Measurements from ENCODE around the gene NBAS.
"Not testable (repeated sequence)": the region's sequence is repeated elsewhere in the genome, so short reads cannot be mapped to it uniquely, and the experiment has no call there.

The NBAS gene

GRCh38 chr2:15223887-15224286 lies 337.2 kb downstream of the NBAS start:
- H3K27me3 ChIP-seq (ENCODE audit: insufficient read depth, low read length): no peaks in the 10 kb centered on the region
- H3K4me3 ChIP-seq (ENCODE audit: low read depth, low read length): no peak overlapping the region
- H3K4me1 ChIP-seq (ENCODE audit: control insufficient read depth, insufficient read depth, low read length, unreplicated experiment): peaks cover 6% of the 10 kb centered on the region
- peak overlapping the region; percentile 72 for H3K27ac ChIP-seq (ENCODE audit: low read depth, low read length)
- H2AFZ ChIP-seq (ENCODE audit: low read length, unreplicated experiment): no peak overlapping the region
- no peaks in the 10 kb centered on the region for H3K79me2 ChIP-seq (ENCODE audit: control insufficient read depth, insufficient read depth, low read length, unreplicated experiment)
- H3K36me3 ChIP-seq (ENCODE audit: insufficient read depth, low read length): 0 out of 2 replicates have a peak, but pooled peaks cover 2% of the 10 kb centered on the region

- Histone ChIP-seq H3K27ac (ENCODE audit: low read depth, low read length) (peak overlapping the region; percentile 51; the same call in 1 of the 2 replicates), H3K4me3 (ENCODE audit: low read depth, low read length) (no peak overlapping the region), H3K36me3 (ENCODE audit: insufficient read depth, low read length) (0 out of 2 replicates have a peak, but pooled peaks cover 2% of the 10 kb centered on the region), H3K4me1 (ENCODE audit: control insufficient read depth, insufficient read depth, low read length, unreplicated experiment) (peaks cover 6% of the 10 kb centered on the region), H3K79me2 (ENCODE audit: control insufficient read depth, insufficient read depth, low read length, unreplicated experiment) (no peaks in the 10 kb centered on the region), H2AFZ (ENCODE audit: low read length, unreplicated experiment) (no peak overlapping the region), H3K27me3 (ENCODE audit: insufficient read depth, low read length) (no peaks in the 10 kb centered on the region)
Measured at GRCh38 chr2:15222856-15223255, 338.3 kb downstream of the NBAS start.

- H3K79me2 ChIP-seq (ENCODE audit: control insufficient read depth, insufficient read depth, low read length, unreplicated experiment): no peaks in the 10 kb centered on the region
- H3K36me3 ChIP-seq (ENCODE audit: insufficient read depth, low read length): no peaks in the 10 kb centered on the region
- H3K27ac ChIP-seq (ENCODE audit: low read depth, low read length): no peak overlapping the region
- no peaks in the 10 kb centered on the region for H3K27me3 ChIP-seq (ENCODE audit: insufficient read depth, low read length)
- peaks cover 6% of the 10 kb centered on the region for H3K4me1 ChIP-seq (ENCODE audit: control insufficient read depth, insufficient read depth, low read length, unreplicated experiment)
- no peak overlapping the region for H3K4me3 ChIP-seq (ENCODE audit: low read depth, low read length)
- H2AFZ ChIP-seq (ENCODE audit: low read length, unreplicated experiment): no peak overlapping the region
Measured at GRCh38 chr2:15220603-15221002, 340.5 kb downstream of the NBAS start.

- Histone ChIP-seq H3K27me3 (ENCODE audit: insufficient read depth, low read length) (no peaks in the 10 kb centered on the region), H2AFZ (ENCODE audit: low read length, unreplicated experiment) (no peak overlapping the region), H3K4me3 (ENCODE audit: low read depth, low read length) (no peak overlapping the region), H3K27ac (ENCODE audit: low read depth, low read length) (no peak overlapping the region), H3K79me2 (ENCODE audit: control insufficient read depth, insufficient read depth, low read length, unreplicated experiment) (no peaks in the 10 kb centered on the region), H3K36me3 (ENCODE audit: insufficient read depth, low read length) (no peaks in the 10 kb centered on the region), H3K4me1 (ENCODE audit: control insufficient read depth, insufficient read depth, low read length, unreplicated experiment) (no peaks in the 10 kb centered on the region)
Measured at GRCh38 chr2:15218423-15219086, 342.6 kb downstream of the NBAS start.

- Histone ChIP-seq H3K36me3 (ENCODE audit: insufficient read depth, low read length) (peaks cover 10% of the 10 kb centered on the region; the same call in 1 of the 2 replicates), H3K27me3 (ENCODE audit: insufficient read depth, low read length) (no peaks in the 10 kb centered on the region), H3K79me2 (ENCODE audit: control insufficient read depth, insufficient read depth, low read length, unreplicated experiment) (no peaks in the 10 kb centered on the region), H2AFZ (ENCODE audit: low read length, unreplicated experiment) (no peak overlapping the region), H3K4me3 (ENCODE audit: low read depth, low read length) (no peak overlapping the region), H3K27ac (ENCODE audit: low read depth, low read length) (no peak overlapping the region), H3K4me1 (ENCODE audit: control insufficient read depth, insufficient read depth, low read length, unreplicated experiment) (no peaks in the 10 kb centered on the region)
Measured at GRCh38 chr2:15212249-15212648, 348.9 kb downstream of the NBAS start.

- H2AFZ ChIP-seq (ENCODE audit: low read length, unreplicated experiment); H3K27me3 ChIP-seq (ENCODE audit: insufficient read depth, low read length); H3K4me3 ChIP-seq (ENCODE audit: low read depth, low read length); H3K4me1 ChIP-seq (ENCODE audit: control insufficient read depth, insufficient read depth, low read length, unreplicated experiment); H3K79me2 ChIP-seq (ENCODE audit: control insufficient read depth, insufficient read depth, low read length, unreplicated experiment); H3K27ac ChIP-seq (ENCODE audit: low read depth, low read length); H3K36me3 ChIP-seq (ENCODE audit: insufficient read depth, low read length): not testable (repeated sequence)
Measured at GRCh38 chr2:15210542-15210941, 350.6 kb downstream of the NBAS start.

- H3K79me2 ChIP-seq (ENCODE audit: control insufficient read depth, insufficient read depth, low read length, unreplicated experiment): no peaks in the 10 kb centered on the region
- no peak overlapping the region for H3K4me3 ChIP-seq (ENCODE audit: low read depth, low read length)
- H3K4me1 ChIP-seq (ENCODE audit: control insufficient read depth, insufficient read depth, low read length, unreplicated experiment): no peaks in the 10 kb centered on the region
- H3K27ac ChIP-seq (ENCODE audit: low read depth, low read length): no peak overlapping the region
- no peaks in the 10 kb centered on the region for H3K27me3 ChIP-seq (ENCODE audit: insufficient read depth, low read length)
- H3K36me3 ChIP-seq (ENCODE audit: insufficient read depth, low read length): no peaks in the 10 kb centered on the region
- no peak overlapping the region for H2AFZ ChIP-seq (ENCODE audit: low read length, unreplicated experiment)
Measured at GRCh38 chr2:15206419-15206818, 354.7 kb downstream of the NBAS start.

GRCh38 chr2:15205562-15205961 lies 355.6 kb downstream of the NBAS start:
- Histone ChIP-seq H2AFZ (ENCODE audit: low read length, unreplicated experiment) (no peak overlapping the region), H3K79me2 (ENCODE audit: control insufficient read depth, insufficient read depth, low read length, unreplicated experiment) (no peaks in the 10 kb centered on the region), H3K27ac (ENCODE audit: low read depth, low read length) (no peak overlapping the region), H3K27me3 (ENCODE audit: insufficient read depth, low read length) (no peaks in the 10 kb centered on the region), H3K4me1 (ENCODE audit: control insufficient read depth, insufficient read depth, low read length, unreplicated experiment) (no peaks in the 10 kb centered on the region), H3K36me3 (ENCODE audit: insufficient read depth, low read length) (no peaks in the 10 kb centered on the region), H3K4me3 (ENCODE audit: low read depth, low read length) (no peak overlapping the region)

- no peaks in the 10 kb centered on the region for H3K4me1 ChIP-seq (ENCODE audit: control insufficient read depth, insufficient read depth, low read length, unreplicated experiment)
- no peaks in the 10 kb centered on the region for H3K27me3 ChIP-seq (ENCODE audit: insufficient read depth, low read length)
- no peaks in the 10 kb centered on the region for H3K36me3 ChIP-seq (ENCODE audit: insufficient read depth, low read length)
- H3K4me3 ChIP-seq (ENCODE audit: low read depth, low read length): no peak overlapping the region
- H3K27ac ChIP-seq (ENCODE audit: low read depth, low read length): no peak overlapping the region
- H3K79me2 ChIP-seq (ENCODE audit: control insufficient read depth, insufficient read depth, low read length, unreplicated experiment): no peaks in the 10 kb centered on the region
- H2AFZ ChIP-seq (ENCODE audit: low read length, unreplicated experiment): no peak overlapping the region
Measured at GRCh38 chr2:15201009-15201408, 360.1 kb downstream of the NBAS start.

- no peak overlapping the region for H3K4me3 ChIP-seq (ENCODE audit: low read depth, low read length)
- H2AFZ ChIP-seq (ENCODE audit: low read length, unreplicated experiment): no peak overlapping the region
- no peak overlapping the region for H3K27ac ChIP-seq (ENCODE audit: low read depth, low read length)
- no peaks in the 10 kb centered on the region for H3K36me3 ChIP-seq (ENCODE audit: insufficient read depth, low read length)
- H3K27me3 ChIP-seq (ENCODE audit: insufficient read depth, low read length): no peaks in the 10 kb centered on the region
- no peaks in the 10 kb centered on the region for H3K79me2 ChIP-seq (ENCODE audit: control insufficient read depth, insufficient read depth, low read length, unreplicated experiment)
- no peaks in the 10 kb centered on the region for H3K4me1 ChIP-seq (ENCODE audit: control insufficient read depth, insufficient read depth, low read length, unreplicated experiment)
Measured at GRCh38 chr2:15200581-15200980, 360.6 kb downstream of the NBAS start.

- no peak overlapping the region for H3K27ac ChIP-seq (ENCODE audit: low read depth, low read length)
- H3K27me3 ChIP-seq (ENCODE audit: insufficient read depth, low read length): no peaks in the 10 kb centered on the region
- no peak overlapping the region for H3K4me3 ChIP-seq (ENCODE audit: low read depth, low read length)
- H3K36me3 ChIP-seq (ENCODE audit: insufficient read depth, low read length): no peaks in the 10 kb centered on the region
- H3K4me1 ChIP-seq (ENCODE audit: control insufficient read depth, insufficient read depth, low read length, unreplicated experiment): no peaks in the 10 kb centered on the region
- H2AFZ ChIP-seq (ENCODE audit: low read length, unreplicated experiment): no peak overlapping the region
- no peaks in the 10 kb centered on the region for H3K79me2 ChIP-seq (ENCODE audit: control insufficient read depth, insufficient read depth, low read length, unreplicated experiment)
Measured at GRCh38 chr2:15198051-15198450, 363.1 kb downstream of the NBAS start.

Data from ACC112 (cell line).